SK-N-SH (cell line): ENCODE measurements around the gene GART. TPM values are rescaled to one million over a fixed set of nuclear protein-coding genes. Genes with fewer than 3 reads are reported as not detected.

Experiments
- CTCF ChIA-PET: fragments of 300-600, 350-600 bp; formaldehyde crosslinking; extraction: SDS; loops from one replicate; lab custom pipeline; 2021; lab: Yijun Ruan, JAX
- POLR2A ChIA-PET: fragments of 350-600 bp; sonication (Branson Sonifier 250); formaldehyde crosslinking; extraction: SDS; loops from one replicate; lab custom pipeline; 2020; ENCODE audit warnings: antibody characterized with exemption, inconsistent platforms; lab: Yijun Ruan, JAX
- DNase-seq: peaks from one replicate; pipeline ENCODE4 v3.0.0; 2012
- H2AFZ ChIP-seq: fragments of 200-600 bp; sonication (generic); 2 replicates; pipeline ENCODE4 v1.8.1; 2016; ENCODE audit warnings: antibody characterized with exemption, mild to moderate bottlenecking, low read depth
- H3F3A ChIP-seq: fragments of 200-600 bp; sonication (generic); replicated peaks from 2 replicates; pipeline ENCODE3; 2016; ENCODE audit warnings: antibody characterized with exemption, mild to moderate bottlenecking; ENCODE audit not compliant: insufficient read depth
- H3K27ac ChIP-seq, 2 experiments: fragments of 200-500 bp in 1 of 2; fragments of 200-600 bp in 1 of 2; sonication (Bioruptor generic) in 1 of 2; sonication (generic), shearing (Covaris generic) in 1 of 2; 2 replicates each; pipeline versions ENCODE4 v1.5.1 to v1.6.1; 2014 to 2016; ENCODE audit warnings: low read depth in 2 of 2, inconsistent platforms in 1 of 2, low read length in 1 of 2, mild to moderate bottlenecking in 1 of 2, mixed read lengths in 1 of 2
- H3K27me3 ChIP-seq: fragments of 200-600 bp; sonication (generic), shearing (Covaris generic); 2 replicates; pipeline ENCODE4 v1.6.1; 2016; ENCODE audit warnings: mixed run types; ENCODE audit not compliant: insufficient read depth
- H3K36me3 ChIP-seq, 2 experiments: fragments of 200-500 bp in 1 of 2; fragments of 200-600 bp in 1 of 2; sonication (Bioruptor generic) in 1 of 2; sonication (generic) in 1 of 2; replicated peaks in 1 of 2; 2 replicates each; pipeline versions ENCODE3 to v1.5.1; 2014 to 2016; ENCODE audit warnings: low read length in 1 of 2, mild to moderate bottlenecking in 1 of 2; ENCODE audit not compliant: insufficient read depth in 2 of 2, control insufficient read depth in 1 of 2
- H3K4me1 ChIP-seq, 2 experiments: fragments of 200-500 bp in 1 of 2; fragments of 200-600 bp in 1 of 2; sonication (Bioruptor generic) in 1 of 2; sonication (generic), shearing (Covaris generic) in 1 of 2; 2 replicates each; pipeline versions ENCODE4 v1.5.1 to v1.6.1; 2014 to 2016; ENCODE audit warnings: low read depth in 1 of 2, low read length in 1 of 2, mixed run types in 1 of 2; ENCODE audit not compliant: insufficient read depth in 2 of 2, control insufficient read depth in 1 of 2
- H3K4me2 ChIP-seq: fragments of 200-600 bp; sonication (generic), shearing (Covaris generic); 2 replicates; pipeline ENCODE4 v1.6.1; 2017; ENCODE audit warnings: mixed run types
- H3K4me3 ChIP-seq, 2 experiments: fragments of 200-500 bp in 1 of 2; fragments of 200-600 bp in 1 of 2; sonication (Bioruptor generic) in 1 of 2; sonication (generic), shearing (Covaris generic) in 1 of 2; 2 replicates each; pipeline versions ENCODE4 v1.5.1 to v1.8.1; 2014 to 2016; ENCODE audit warnings: low read depth in 2 of 2, inconsistent platforms in 1 of 2, low read length in 1 of 2, mild to moderate bottlenecking in 1 of 2, mixed read lengths in 1 of 2, moderate library complexity in 1 of 2
- H3K79me2 ChIP-seq: fragments of 200-600 bp; sonication (generic); 2 replicates; pipeline ENCODE4 v1.8.1; 2017; ENCODE audit warnings: mild to moderate bottlenecking; ENCODE audit not compliant: insufficient read depth
- H3K9ac ChIP-seq: fragments of 200-600 bp; sonication (generic); 2 replicates; pipeline ENCODE4 v1.6.1; 2017; ENCODE audit warnings: mixed run types
- H3K9me2 ChIP-seq: fragments of 200-600 bp; sonication (generic); 2 replicates; pipeline ENCODE4 v1.6.1; 2017; ENCODE audit warnings: mixed run types
- H3K9me3 ChIP-seq: fragments of 200-600 bp; sonication (generic); 2 replicates; pipeline ENCODE4 v1.6.1; 2017; ENCODE audit warnings: mixed run types, mild to moderate bottlenecking, moderate library complexity
- H4K20me1 ChIP-seq: fragments of 200-600 bp; sonication (generic); 2 replicates; pipeline ENCODE4 v1.6.1; 2017; ENCODE audit warnings: mild to moderate bottlenecking, mixed run types; ENCODE audit not compliant: insufficient read depth
- EZH2phosphoT487 ChIP-seq: fragments of 200-600 bp; sonication (generic); IDR thresholded peaks from 2 replicates; pipeline ENCODE4 v1.6.1; 2017; ENCODE audit warnings: low read depth, mixed run types, mild to moderate bottlenecking, antibody characterized with exemption, moderate library complexity, borderline replicate concordance
- GABPA ChIP-seq: IDR thresholded peaks from 2 replicates; pipeline ENCODE4 v1.4.0; 2012; ENCODE audit warnings: low read depth, mild to moderate bottlenecking
- GATA2 ChIP-seq: sonication (generic); formaldehyde crosslinking; IDR thresholded peaks from 2 replicates; pipeline ENCODE4 v1.5.0; 2020; ENCODE audit warnings: mild to moderate bottlenecking, missing genetic modification reagents
- RCOR1 ChIP-seq: fragments of 150-350 bp; IDR thresholded peaks from 2 replicates; pipeline ENCODE4 v1.6.1; 2017; ENCODE audit warnings: antibody characterized with exemption, low read length
- SIN3A ChIP-seq: IDR thresholded peaks from 2 replicates; pipeline ENCODE4 v1.6.1; 2012; ENCODE audit warnings: low read depth, mild to moderate bottlenecking, low read length, moderate library complexity, borderline replicate concordance
- SMC3 ChIP-seq: IDR thresholded peaks from 2 replicates; pipeline ENCODE4 v1.6.1; 2012; ENCODE audit warnings: low read depth, low read length, improper control_type of control experiment
- TAF1 ChIP-seq: IDR thresholded peaks from 2 replicates; pipeline ENCODE4 v1.6.1; 2012; ENCODE audit warnings: low read depth, mild to moderate bottlenecking, low read length, moderate library complexity, borderline replicate concordance
- TEAD4 ChIP-seq: IDR thresholded peaks from 2 replicates; pipeline ENCODE4 v1.4.0; 2012; ENCODE audit warnings: mild to moderate bottlenecking, borderline replicate concordance; ENCODE audit not compliant: insufficient read depth
- YY1 ChIP-seq: IDR thresholded peaks from 2 replicates; pipeline ENCODE4 v1.4.0; 2012; ENCODE audit warnings: low read depth, mild to moderate bottlenecking
- WGBS: methylation state at CpG from one replicate; pipeline ENCODE4 v1.1.6; 2017; ENCODE audit warnings: low lambda C conversion rate; 5-methylcytosine and 5-hydroxymethylcytosine counted together
- polyA plus RNA-seq, 3 experiments: library from polyadenylated mRNA; depleted of rRNA; stranded (reverse); fragments of >200 nt; gene quantifications; 2 replicates each; pipeline ENCODE4 v1.2.3, GENCODE V29; 2012
- TF ChIP-seq, protein P1 (sequence below): IDR thresholded peaks from 2 replicates; pipeline ENCODE4 v1.6.1; 2012; ENCODE audit warnings: mild to moderate bottlenecking, low read depth, low read length, moderate library complexity
- TF ChIP-seq, protein P2 (sequence below): IDR thresholded peaks from 2 replicates; pipeline ENCODE4 v1.4.0; 2012; ENCODE audit warnings: low read depth
- TF ChIP-seq, protein P3 (sequence below): fragments of 150-350 bp; IDR thresholded peaks from 2 replicates; pipeline ENCODE4 v1.6.1; 2017; ENCODE audit warnings: antibody characterized with exemption, low read length, low read depth, borderline replicate concordance
- TF ChIP-seq, protein P4 (sequence below): IDR thresholded peaks from 2 replicates; pipeline ENCODE4 v1.4.0; 2012; ENCODE audit warnings: low read depth, borderline replicate concordance
- TF ChIP-seq, protein P5 (sequence below): fragments of 200-600 bp; sonication (generic); IDR thresholded peaks from 2 replicates; pipeline ENCODE4 v1.6.1; 2017; ENCODE audit warnings: antibody characterized with exemption, mild to moderate bottlenecking, moderate library complexity

The GART gene
- polyA plus RNA-seq, 1 of the 3 experiments (the other 2 are of a cell fraction): 17.3 TPM

DNA sequence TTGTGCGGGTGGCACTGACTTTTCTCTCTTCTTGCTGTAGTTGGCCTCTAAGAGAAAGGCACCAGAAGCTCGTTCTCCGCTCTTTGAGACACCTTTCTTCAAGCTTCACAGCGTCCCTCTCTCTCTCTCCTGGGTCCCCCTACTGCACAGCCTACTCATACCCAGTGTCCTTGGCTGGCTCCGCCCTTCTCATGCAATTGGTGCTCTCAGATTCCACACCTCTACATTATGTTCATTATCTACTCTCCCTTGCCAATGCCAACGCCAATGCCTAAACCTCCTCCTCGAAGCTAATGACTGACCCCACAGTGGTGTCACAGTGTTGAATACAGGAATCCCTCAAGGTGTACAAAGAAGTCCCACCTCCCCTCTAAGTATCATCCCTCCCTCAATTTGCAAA, 45.6 kb downstream of the GART start:
- no peak for DNase-seq
- Histone ChIP-seq H3K27me3 (no peaks in the 10 kb centered on the region), H3K4me3 (no peak overlapping the region), H4K20me1 (no peaks in the 10 kb centered on the region), H3F3A (no peaks in the 10 kb centered on the region), H3K9me2 (no peaks in the 10 kb centered on the region), H3K4me2 (no peak overlapping the region), H3K4me1 (no peaks in the 10 kb centered on the region), H3K9me3 (no peaks in the 10 kb centered on the region), H3K27ac (no peak overlapping the region), H3K79me2 (no peaks in the 10 kb centered on the region), H2AFZ (no peak overlapping the region), H3K9ac (no peak overlapping the region), H3K36me3 (no peaks in the 10 kb centered on the region)
- ChIA-PET POLR2A (no interaction called here), CTCF (no interaction called here)
- TF ChIP-seq, protein P1, sequence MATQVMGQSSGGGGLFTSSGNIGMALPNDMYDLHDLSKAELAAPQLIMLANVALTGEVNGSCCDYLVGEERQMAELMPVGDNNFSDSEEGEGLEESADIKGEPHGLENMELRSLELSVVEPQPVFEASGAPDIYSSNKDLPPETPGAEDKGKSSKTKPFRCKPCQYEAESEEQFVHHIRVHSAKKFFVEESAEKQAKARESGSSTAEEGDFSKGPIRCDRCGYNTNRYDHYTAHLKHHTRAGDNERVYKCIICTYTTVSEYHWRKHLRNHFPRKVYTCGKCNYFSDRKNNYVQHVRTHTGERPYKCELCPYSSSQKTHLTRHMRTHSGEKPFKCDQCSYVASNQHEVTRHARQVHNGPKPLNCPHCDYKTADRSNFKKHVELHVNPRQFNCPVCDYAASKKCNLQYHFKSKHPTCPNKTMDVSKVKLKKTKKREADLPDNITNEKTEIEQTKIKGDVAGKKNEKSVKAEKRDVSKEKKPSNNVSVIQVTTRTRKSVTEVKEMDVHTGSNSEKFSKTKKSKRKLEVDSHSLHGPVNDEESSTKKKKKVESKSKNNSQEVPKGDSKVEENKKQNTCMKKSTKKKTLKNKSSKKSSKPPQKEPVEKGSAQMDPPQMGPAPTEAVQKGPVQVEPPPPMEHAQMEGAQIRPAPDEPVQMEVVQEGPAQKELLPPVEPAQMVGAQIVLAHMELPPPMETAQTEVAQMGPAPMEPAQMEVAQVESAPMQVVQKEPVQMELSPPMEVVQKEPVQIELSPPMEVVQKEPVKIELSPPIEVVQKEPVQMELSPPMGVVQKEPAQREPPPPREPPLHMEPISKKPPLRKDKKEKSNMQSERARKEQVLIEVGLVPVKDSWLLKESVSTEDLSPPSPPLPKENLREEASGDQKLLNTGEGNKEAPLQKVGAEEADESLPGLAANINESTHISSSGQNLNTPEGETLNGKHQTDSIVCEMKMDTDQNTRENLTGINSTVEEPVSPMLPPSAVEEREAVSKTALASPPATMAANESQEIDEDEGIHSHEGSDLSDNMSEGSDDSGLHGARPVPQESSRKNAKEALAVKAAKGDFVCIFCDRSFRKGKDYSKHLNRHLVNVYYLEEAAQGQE: no peak
- TF ChIP-seq YY1 (no peak), GATA2 (CRISPR knock-in tag) (no peak), TEAD4 (no peak), EZH2phosphoT487 (no peak), RCOR1 (no peak), GABPA (no peak), SMC3 (no peak), TAF1 (no peak), SIN3A (no peak)
- TF ChIP-seq, protein P2, sequence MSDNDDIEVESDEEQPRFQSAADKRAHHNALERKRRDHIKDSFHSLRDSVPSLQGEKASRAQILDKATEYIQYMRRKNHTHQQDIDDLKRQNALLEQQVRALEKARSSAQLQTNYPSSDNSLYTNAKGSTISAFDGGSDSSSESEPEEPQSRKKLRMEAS: no peak
- TF ChIP-seq, protein P3, sequence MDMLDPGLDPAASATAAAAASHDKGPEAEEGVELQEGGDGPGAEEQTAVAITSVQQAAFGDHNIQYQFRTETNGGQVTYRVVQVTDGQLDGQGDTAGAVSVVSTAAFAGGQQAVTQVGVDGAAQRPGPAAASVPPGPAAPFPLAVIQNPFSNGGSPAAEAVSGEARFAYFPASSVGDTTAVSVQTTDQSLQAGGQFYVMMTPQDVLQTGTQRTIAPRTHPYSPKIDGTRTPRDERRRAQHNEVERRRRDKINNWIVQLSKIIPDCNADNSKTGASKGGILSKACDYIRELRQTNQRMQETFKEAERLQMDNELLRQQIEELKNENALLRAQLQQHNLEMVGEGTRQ: no peak
- TF ChIP-seq, protein P4, sequence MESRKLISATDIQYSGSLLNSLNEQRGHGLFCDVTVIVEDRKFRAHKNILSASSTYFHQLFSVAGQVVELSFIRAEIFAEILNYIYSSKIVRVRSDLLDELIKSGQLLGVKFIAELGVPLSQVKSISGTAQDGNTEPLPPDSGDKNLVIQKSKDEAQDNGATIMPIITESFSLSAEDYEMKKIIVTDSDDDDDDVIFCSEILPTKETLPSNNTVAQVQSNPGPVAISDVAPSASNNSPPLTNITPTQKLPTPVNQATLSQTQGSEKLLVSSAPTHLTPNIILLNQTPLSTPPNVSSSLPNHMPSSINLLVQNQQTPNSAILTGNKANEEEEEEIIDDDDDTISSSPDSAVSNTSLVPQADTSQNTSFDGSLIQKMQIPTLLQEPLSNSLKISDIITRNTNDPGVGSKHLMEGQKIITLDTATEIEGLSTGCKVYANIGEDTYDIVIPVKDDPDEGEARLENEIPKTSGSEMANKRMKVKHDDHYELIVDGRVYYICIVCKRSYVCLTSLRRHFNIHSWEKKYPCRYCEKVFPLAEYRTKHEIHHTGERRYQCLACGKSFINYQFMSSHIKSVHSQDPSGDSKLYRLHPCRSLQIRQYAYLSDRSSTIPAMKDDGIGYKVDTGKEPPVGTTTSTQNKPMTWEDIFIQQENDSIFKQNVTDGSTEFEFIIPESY: no peak
- TF ChIP-seq, protein P5, sequence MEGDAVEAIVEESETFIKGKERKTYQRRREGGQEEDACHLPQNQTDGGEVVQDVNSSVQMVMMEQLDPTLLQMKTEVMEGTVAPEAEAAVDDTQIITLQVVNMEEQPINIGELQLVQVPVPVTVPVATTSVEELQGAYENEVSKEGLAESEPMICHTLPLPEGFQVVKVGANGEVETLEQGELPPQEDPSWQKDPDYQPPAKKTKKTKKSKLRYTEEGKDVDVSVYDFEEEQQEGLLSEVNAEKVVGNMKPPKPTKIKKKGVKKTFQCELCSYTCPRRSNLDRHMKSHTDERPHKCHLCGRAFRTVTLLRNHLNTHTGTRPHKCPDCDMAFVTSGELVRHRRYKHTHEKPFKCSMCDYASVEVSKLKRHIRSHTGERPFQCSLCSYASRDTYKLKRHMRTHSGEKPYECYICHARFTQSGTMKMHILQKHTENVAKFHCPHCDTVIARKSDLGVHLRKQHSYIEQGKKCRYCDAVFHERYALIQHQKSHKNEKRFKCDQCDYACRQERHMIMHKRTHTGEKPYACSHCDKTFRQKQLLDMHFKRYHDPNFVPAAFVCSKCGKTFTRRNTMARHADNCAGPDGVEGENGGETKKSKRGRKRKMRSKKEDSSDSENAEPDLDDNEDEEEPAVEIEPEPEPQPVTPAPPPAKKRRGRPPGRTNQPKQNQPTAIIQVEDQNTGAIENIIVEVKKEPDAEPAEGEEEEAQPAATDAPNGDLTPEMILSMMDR: no peak
- WGBS: 52% methylated on average over 7 of the region's 7 CpGs
